A549 (cell line): ENCODE data around the gene ESRP2. TPM values are rescaled to one million over a fixed set of nuclear protein-coding genes. Genes with fewer than 3 reads are reported as not detected.

Source experiments
- ATAC-seq, 2 experiments: fragments of 200-7000 bp in 1 of 2; fragments of >200 bp in 1 of 2; cut with Nextera tagmentation in 1 of 2; cut with Tn5 transposase in 1 of 2; 3 replicates each; pipeline versions ENCODE4 v1.8.0 to v1.9.1; 2018 to 2020; ENCODE audit warnings: mild to moderate bottlenecking in 1 of 2, moderate library complexity in 1 of 2
- CTCF ChIA-PET: fragments of 300-600 bp; sonication (Branson Sonifier 250); formaldehyde crosslinking; extraction: SDS; loops from one replicate; lab custom pipeline; 2021; ENCODE audit warnings: antibody characterized with exemption, inconsistent platforms; lab: Yijun Ruan, JAX
- POLR2A ChIA-PET: fragments of 350-600 bp; formaldehyde crosslinking; extraction: SDS; loops from one replicate; lab custom pipeline; 2021; ENCODE audit warnings: antibody characterized with exemption, inconsistent platforms; lab: Yijun Ruan, JAX
- DNase-seq, 2 experiments: peaks; one replicate each; pipeline versions ENCODE4 v3.0.0 to v3.0.0-alpha.2; 2011 to 2016; ENCODE audit warnings: low read depth in 1 of 2, low spot score in 1 of 2
- FAIRE-seq: peaks from 2 replicates; lab custom pipeline; 2011; peaks lifted over from hg19 to GRCh38; lab: Jason Lieb, UNC
- H3K27ac ChIP-seq, 2 experiments: fragments of >200 bp; sonication (Bioruptor Twin); formaldehyde crosslinking; 3 replicates each; pipeline ENCODE4 v1.5.1; 2016 to 2017
- H3K4me1 ChIP-seq: fragments of >200 bp; sonication (Bioruptor Twin); formaldehyde crosslinking; 3 replicates; pipeline ENCODE4 v1.6.1; 2016
- H3K4me2 ChIP-seq: fragments of >200 bp; sonication (Bioruptor Twin); formaldehyde crosslinking; 3 replicates; pipeline ENCODE4 v1.6.1; 2016
- H3K4me3 ChIP-seq: fragments of >200 bp; sonication (Bioruptor Twin); formaldehyde crosslinking; 3 replicates; pipeline ENCODE4 v1.5.1; 2016
- H3K9me3 ChIP-seq: fragments of >200 bp; sonication (Bioruptor Twin); formaldehyde crosslinking; 3 replicates; pipeline ENCODE4 v1.6.1; 2016
- ATOH8 ChIP-seq: fragments of 250-450 bp; sonication (Bioruptor Pico); IDR thresholded peaks from 2 replicates; pipeline ENCODE4 v1.5.0; 2020; ENCODE audit warnings: low read depth, mild to moderate bottlenecking, moderate library complexity
- CBX2 ChIP-seq: fragments of 200-600 bp; sonication (generic); IDR thresholded peaks from 2 replicates; pipeline ENCODE4 v1.6.1; 2016; ENCODE audit warnings: low read depth, mild to moderate bottlenecking, borderline replicate concordance
- CBX8 ChIP-seq: fragments of 200-600 bp; sonication (generic); IDR thresholded peaks from 2 replicates; pipeline ENCODE4 v1.6.1; 2016
- CHD2 ChIP-seq: fragments of 150-350 bp; IDR thresholded peaks from 2 replicates; pipeline ENCODE4 v1.6.1; 2014; ENCODE audit warnings: low read length; ENCODE audit not compliant: partially characterized antibody
- EHF ChIP-seq: fragments of 250-450 bp; sonication (Bioruptor Pico); IDR thresholded peaks from 2 replicates; pipeline ENCODE4 v1.5.0; 2020; ENCODE audit warnings: mild to moderate bottlenecking
- EP300 ChIP-seq, 2 experiments: fragments of >200 bp; sonication (Bioruptor Twin); formaldehyde crosslinking; IDR thresholded peaks; 2 replicates in 1 of 2; 3 replicates in 1 of 2; pipeline ENCODE4 v1.6.1; 2016 to 2017
- ESRRA ChIP-seq: fragments of 150-350 bp; IDR thresholded peaks from 2 replicates; pipeline ENCODE4 v1.6.1; 2014; ENCODE audit warnings: mild to moderate bottlenecking, low read length, borderline replicate concordance
- FOSL2 ChIP-seq, 2 experiments: fragments of 450-650 bp in 1 of 2; fragments of >200 bp in 1 of 2; sonication (Bioruptor Twin) in 1 of 2; formaldehyde crosslinking; IDR thresholded peaks; 2 replicates each; pipeline versions ENCODE4 v1.5.0 to v1.6.1; 2016 to 2020; ENCODE audit warnings: mild to moderate bottlenecking in 1 of 2, moderate library complexity in 1 of 2
- FOXS1 ChIP-seq: fragments of 250-450 bp; sonication (Bioruptor Pico); IDR thresholded peaks from 2 replicates; pipeline ENCODE4 v1.5.0; 2020; ENCODE audit warnings: mild to moderate bottlenecking, moderate library complexity
- GATA3 ChIP-seq: IDR thresholded peaks from 2 replicates; pipeline ENCODE4 v1.6.1; 2012; ENCODE audit warnings: borderline replicate concordance
- HOXB5 ChIP-seq: fragments of 250-450 bp; sonication (Bioruptor Pico); IDR thresholded peaks from 2 replicates; pipeline ENCODE4 v1.5.0; 2020; ENCODE audit warnings: mild to moderate bottlenecking, moderate library complexity
- MAFK ChIP-seq: fragments of 450-650 bp; IDR thresholded peaks from 2 replicates; pipeline ENCODE4 v1.6.1; 2014; ENCODE audit not compliant: partially characterized antibody
- NFE2L2 ChIP-seq: fragments of 150-350 bp; conservative IDR thresholded peaks from 2 replicates; pipeline ENCODE4 v1.6.1; 2014; ENCODE audit warnings: low read length
- NR3C1 ChIP-seq: fragments of >200 bp; sonication (Bioruptor Twin); formaldehyde crosslinking; IDR thresholded peaks from 3 replicates; pipeline ENCODE4 v1.6.1; 2017
- POLR2AphosphoS2 ChIP-seq: conservative IDR thresholded peaks from 2 replicates; pipeline ENCODE4 v1.6.1; 2012; ENCODE audit warnings: low read length, improper control_type of control experiment, inconsistent platforms
- RAD21 ChIP-seq, 2 experiments: fragments of >200 bp in 1 of 2; sonication (Bioruptor Twin) in 1 of 2; formaldehyde crosslinking in 1 of 2; IDR thresholded peaks in 1 of 2; conservative IDR thresholded peaks in 1 of 2; 2 replicates in 1 of 2; 3 replicates in 1 of 2; pipeline ENCODE4 v1.6.1; 2012 to 2018; ENCODE audit warnings: inconsistent platforms in 1 of 2
- RARB ChIP-seq: fragments of 250-450 bp; sonication (Bioruptor Pico); IDR thresholded peaks from 2 replicates; pipeline ENCODE4 v1.8.0; 2021; ENCODE audit warnings: mild to moderate bottlenecking, moderate library complexity
- RCOR1 ChIP-seq: fragments of 150-350 bp; IDR thresholded peaks from 2 replicates; pipeline ENCODE4 v1.6.1; 2014; ENCODE audit warnings: antibody characterized with exemption, low read length, low read depth
- REST ChIP-seq: fragments of 200-600 bp; sonication (generic); IDR thresholded peaks from 2 replicates; pipeline ENCODE4 v1.6.1; 2016; ENCODE audit warnings: antibody characterized with exemption, mild to moderate bottlenecking, moderate library complexity
- SMC3 ChIP-seq: fragments of >200 bp; sonication (Bioruptor Twin); formaldehyde crosslinking; IDR thresholded peaks from 3 replicates; pipeline ENCODE4 v1.6.1; 2018; ENCODE audit warnings: inconsistent platforms
- SREBF2 ChIP-seq: fragments of 450-650 bp; IDR thresholded peaks from 2 replicates; pipeline ENCODE4 v1.6.1; 2014; ENCODE audit warnings: mild to moderate bottlenecking, moderate library complexity
- TP53 ChIP-seq: fragments of 250-450 bp; sonication (Bioruptor Pico); IDR thresholded peaks from 2 replicates; pipeline ENCODE4 v1.5.0; 2021; ENCODE audit warnings: mild to moderate bottlenecking, moderate library complexity
- ZC3H11A ChIP-seq: fragments of 450-650 bp; IDR thresholded peaks from 2 replicates; pipeline ENCODE4 v1.6.1; 2014; ENCODE audit warnings: antibody characterized with exemption, mild to moderate bottlenecking
- ZSCAN20 ChIP-seq: fragments of 250-450 bp; sonication (Bioruptor Pico); IDR thresholded peaks from 2 replicates; pipeline ENCODE4 v1.8.0; 2022; ENCODE audit warnings: mild to moderate bottlenecking, moderate library complexity
- WGBS: methylation state at CpG from one replicate; pipeline ENCODE4 v1.1.6; 2017; ENCODE audit errors: missing lambda C conversion rate; 5-methylcytosine and 5-hydroxymethylcytosine counted together
- polyA plus RNA-seq, 4 experiments: library from polyadenylated mRNA; depleted of rRNA in 3 of 4; stranded (reverse); fragments of >200 nt; fragmentation: RNase III in 1 of 4; extraction: RNeasy Plus Mini Kit Qiagen cat#74134 plus additional on column Dnase treatment in 1 of 4; gene quantifications; 2 replicates in 3 of 4; 3 replicates in 1 of 4; pipeline ENCODE4 v1.2.3, GENCODE V29; 2011 to 2017
- TF ChIP-seq, protein P1 (sequence below): fragments of >200 bp; sonication (Bioruptor Twin); formaldehyde crosslinking; IDR thresholded peaks from 3 replicates; pipeline ENCODE4 v1.5.1; 2016
- TF ChIP-seq, protein P2 (sequence below): fragments of >200 bp; sonication (Bioruptor Twin); formaldehyde crosslinking; IDR thresholded peaks from 3 replicates; pipeline ENCODE4 v1.6.1; 2016

The ESRP2 gene
- polyA plus RNA-seq, 2 of the 4 experiments (the other 2 are of a cell fraction), result 0.08 to 0.09 TPM

- no peak overlapping the region for H3K4me3 ChIP-seq
- no peak overlapping the region for H3K4me2 ChIP-seq
- no peak for DNase-seq
- POLR2A ChIA-PET, result interaction anchor here (1.0 kb wide), 1 partner anchor 11 kb away, joined by 3 read pairs; the partner anchor contains the start of gene SLC7A6
- H3K9me3 ChIP-seq, result no peaks in the 10 kb centered on the region
- CTCF ChIA-PET, result interaction anchor here (1.1 to 6.9 kb wide), 3 partner anchors 13 to 98 kb away, joined by 3 to 89 read pairs (median 8); partner anchors contain the start of gene SLC7A6
- no peak for FAIRE-seq
- 84% methylated on average over 4 of the region's 4 CpGs for WGBS
- 0 out of 6 replicates have a peak overlapping the region, but pooled peaks of 1 of the 2 experiments have one; percentile 2 for H3K27ac ChIP-seq
- TF ChIP-seq ZSCAN20 (CRISPR knock-in tag) (no peak), SREBF2 (no peak), EP300 (IDR thresholded peaks at IDR 0.05) (no peak), NFE2L2 (no peak), FOSL2 (IDR thresholded peaks at IDR 0.05) (no peak), FOSL2 (CRISPR knock-in tag; IDR thresholded peaks at IDR 0.05) (no peak), MAFK (no peak), RCOR1 (no peak), RAD21 (conservative IDR thresholded peaks at IDR 0.05 in 1 of 2, IDR thresholded peaks at IDR 0.05 in 1 of 2) (no peak), ATOH8 (CRISPR knock-in tag) (no peak), TP53 (CRISPR knock-in tag) (no peak), CBX2 (no peak), SMC3 (no peak), CHD2 (no peak), FOXS1 (CRISPR knock-in tag) (no peak), HOXB5 (CRISPR knock-in tag) (no peak), EHF (CRISPR knock-in tag) (no peak), ESRRA (no peak)
- TF ChIP-seq, protein P1, sequence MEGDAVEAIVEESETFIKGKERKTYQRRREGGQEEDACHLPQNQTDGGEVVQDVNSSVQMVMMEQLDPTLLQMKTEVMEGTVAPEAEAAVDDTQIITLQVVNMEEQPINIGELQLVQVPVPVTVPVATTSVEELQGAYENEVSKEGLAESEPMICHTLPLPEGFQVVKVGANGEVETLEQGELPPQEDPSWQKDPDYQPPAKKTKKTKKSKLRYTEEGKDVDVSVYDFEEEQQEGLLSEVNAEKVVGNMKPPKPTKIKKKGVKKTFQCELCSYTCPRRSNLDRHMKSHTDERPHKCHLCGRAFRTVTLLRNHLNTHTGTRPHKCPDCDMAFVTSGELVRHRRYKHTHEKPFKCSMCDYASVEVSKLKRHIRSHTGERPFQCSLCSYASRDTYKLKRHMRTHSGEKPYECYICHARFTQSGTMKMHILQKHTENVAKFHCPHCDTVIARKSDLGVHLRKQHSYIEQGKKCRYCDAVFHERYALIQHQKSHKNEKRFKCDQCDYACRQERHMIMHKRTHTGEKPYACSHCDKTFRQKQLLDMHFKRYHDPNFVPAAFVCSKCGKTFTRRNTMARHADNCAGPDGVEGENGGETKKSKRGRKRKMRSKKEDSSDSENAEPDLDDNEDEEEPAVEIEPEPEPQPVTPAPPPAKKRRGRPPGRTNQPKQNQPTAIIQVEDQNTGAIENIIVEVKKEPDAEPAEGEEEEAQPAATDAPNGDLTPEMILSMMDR, result no peak
- TF ChIP-seq, protein P2, sequence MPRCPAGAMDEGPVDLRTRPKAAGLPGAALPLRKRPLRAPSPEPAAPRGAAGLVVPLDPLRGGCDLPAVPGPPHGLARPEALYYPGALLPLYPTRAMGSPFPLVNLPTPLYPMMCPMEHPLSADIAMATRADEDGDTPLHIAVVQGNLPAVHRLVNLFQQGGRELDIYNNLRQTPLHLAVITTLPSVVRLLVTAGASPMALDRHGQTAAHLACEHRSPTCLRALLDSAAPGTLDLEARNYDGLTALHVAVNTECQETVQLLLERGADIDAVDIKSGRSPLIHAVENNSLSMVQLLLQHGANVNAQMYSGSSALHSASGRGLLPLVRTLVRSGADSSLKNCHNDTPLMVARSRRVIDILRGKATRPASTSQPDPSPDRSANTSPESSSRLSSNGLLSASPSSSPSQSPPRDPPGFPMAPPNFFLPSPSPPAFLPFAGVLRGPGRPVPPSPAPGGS, result no peak
- no peak for ATAC-seq
- H3K4me1 ChIP-seq, result peaks cover 7% of the 10 kb centered on the region; the same call in 2 of the 3 replicates
These were observed 39.8 kb upstream of the ESRP2 start for GRCh38 chr16:68275611-68276191.

DNA sequence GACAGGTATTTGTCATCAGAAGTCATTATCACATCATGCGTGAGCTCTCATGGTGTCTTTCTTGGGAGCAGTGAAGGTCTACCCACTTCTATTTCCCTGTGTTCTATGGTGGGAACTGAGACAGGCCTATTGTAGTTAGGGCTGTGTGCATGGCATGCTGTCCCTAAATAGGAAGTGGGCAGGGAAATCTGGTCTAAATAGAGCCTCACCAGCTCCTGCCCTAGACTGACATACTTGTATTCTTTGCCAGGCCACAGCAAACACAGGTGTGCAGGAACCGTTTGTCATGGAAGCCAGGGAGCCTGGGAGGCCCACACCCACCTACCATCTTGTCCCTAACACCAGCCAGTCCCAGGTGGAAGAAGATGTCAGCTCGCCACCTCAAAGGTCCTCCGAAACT, 38.5 kb upstream of the ESRP2 start:
- TF ChIP-seq REST (no peak), CBX8 (no peak), NR3C1 (no peak), GATA3 (no peak), ZC3H11A (no peak), RAD21 (conservative IDR thresholded peaks at IDR 0.05 in 1 of 2, IDR thresholded peaks at IDR 0.05 in 1 of 2) (no peak), RARB (no peak), ATOH8 (CRISPR knock-in tag) (no peak), POLR2AphosphoS2 (0 out of 2 replicates have a peak, but pooled peaks have one; percentile 37)
- ATAC-seq (no peak), DNase-seq (no peak), FAIRE-seq (no peak)
- Histone ChIP-seq H3K4me3 (no peak overlapping the region), H3K4me1 (peaks cover 9% of the 10 kb centered on the region; the same call in 2 of the 3 replicates), H3K27ac (no peak overlapping the region), H3K4me2 (no peak overlapping the region), H3K9me3 (no peaks in the 10 kb centered on the region)
- ChIA-PET POLR2A (interaction anchor here (1.3 kb wide), 1 partner anchor 11 kb away, joined by 4 read pairs; no protein-coding TSS in a partner anchor), CTCF (interaction anchor here (0.8 to 6.9 kb wide), 5 partner anchors 9 to 55 kb away, joined by 3 to 89 read pairs (median 5); partner anchors contain the start of gene SLC7A6)
- WGBS, result 95% methylated on average over 4 of the region's 4 CpGs
